ENCODE data around the gene SPINK1. TPM values are rescaled to one million over a fixed set of nuclear protein-coding genes. Genes with fewer than 3 reads are reported as not detected.
"Not testable (repeated sequence)": the region's sequence is repeated elsewhere in the genome, so short reads cannot be mapped to it uniquely, and the experiment has no call there.

The SPINK1 gene
- total and polyA plus RNA-seq, 5 donors from 2014 or later, result not detected

DNA sequence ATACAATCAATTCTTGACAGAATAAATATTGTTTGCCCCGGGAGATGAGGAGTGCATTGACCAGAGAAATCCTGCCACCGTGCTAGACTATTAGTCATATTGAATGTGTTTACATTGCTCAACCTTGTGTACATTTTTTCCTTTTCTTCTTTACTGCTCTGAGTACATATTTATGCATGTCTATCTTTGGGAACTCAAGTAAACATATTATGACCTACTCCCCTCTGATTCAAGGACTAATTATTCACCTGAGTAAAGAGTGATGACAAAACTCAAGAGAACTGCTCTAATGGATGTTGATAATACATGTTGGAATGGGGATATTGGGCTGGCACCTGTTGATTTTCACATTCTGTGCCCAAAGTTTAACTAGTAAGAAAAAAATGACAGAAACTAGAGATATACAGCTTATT, 3.9 kb upstream of the SPINK1 start:
- Mint-ChIP-seq H3K36me3 (no peaks in the 10 kb centered on the region), H3K27me3 (no peaks in the 10 kb centered on the region), H3K4me1 (no peaks in the 10 kb centered on the region), H3K27ac (no peak overlapping the region), H3K9me3 (peaks cover 0 to 5% (median 0%) of the 10 kb centered on the region in 7 donors), H3K4me3 (no peak overlapping the region)
- no peaks in the 10 kb centered on the region for H3K27me3 ChIP-seq (ENCODE audit: control insufficient read depth, insufficient read depth, low read length)
- ATAC-seq (ENCODE audit: low read depth in 2 of 2) (no peak), DNase-seq (no peak)
- no peaks in the 10 kb centered on the region for H3K36me3 ChIP-seq (ENCODE audit: control insufficient read depth, insufficient read depth, low read length)
- H3K27ac ChIP-seq (ENCODE audit: insufficient read depth, low read length, poor library complexity, severe bottlenecking), result no peak overlapping the region
- no peak overlapping the region for H3K4me3 ChIP-seq (ENCODE audit: low read depth, low read length)
- H3K9me3 ChIP-seq (ENCODE audit: control insufficient read depth in 2 of 2, low read length in 2 of 2), result no peaks in the 10 kb centered on the region
- no peaks in the 10 kb centered on the region for H3K4me1 ChIP-seq (ENCODE audit: control insufficient read depth, insufficient read depth, low read length, poor library complexity, severe bottlenecking)

DNA sequence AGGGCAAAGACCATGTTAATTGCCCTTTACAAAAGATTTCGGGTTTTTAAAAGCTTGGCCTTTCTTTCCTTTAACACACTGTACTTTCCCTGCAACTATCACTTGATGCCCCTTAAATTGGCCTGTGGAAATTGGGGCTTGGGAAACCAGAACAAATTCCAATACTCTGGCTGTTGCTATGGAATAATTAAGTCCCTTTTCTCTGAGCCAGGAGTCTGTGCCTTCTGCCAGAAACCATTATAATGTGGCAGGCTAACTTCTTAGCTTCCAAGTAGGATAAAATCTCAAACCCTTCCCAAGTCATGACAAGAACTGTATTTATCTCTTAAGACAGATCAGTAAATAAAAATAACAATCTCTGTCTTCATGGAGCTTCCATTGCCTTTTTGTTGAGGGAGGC, 1.1 kb upstream of the SPINK1 start:
- H3K27ac ChIP-seq (ENCODE audit: insufficient read depth, low read length, poor library complexity, severe bottlenecking), result no peak overlapping the region
- ATAC-seq (ENCODE audit: low read depth in 2 of 2) (no peak), DNase-seq (no peak)
- H3K36me3 Mint-ChIP-seq, result no peaks in the 10 kb centered on the region
- H3K27me3 Mint-ChIP-seq, result peaks cover 5% of the 10 kb centered on the region
- H3K4me3 Mint-ChIP-seq, result no peak overlapping the region
- no peaks in the 10 kb centered on the region for H3K36me3 ChIP-seq (ENCODE audit: control insufficient read depth, insufficient read depth, low read length)
- peaks cover 0 to 1% (median 0%) of the 10 kb centered on the region in 7 donors for H3K9me3 Mint-ChIP-seq
- H3K9me3 ChIP-seq (ENCODE audit: control insufficient read depth in 2 of 2, low read length in 2 of 2), result no peaks in the 10 kb centered on the region
- H3K27me3 ChIP-seq (ENCODE audit: control insufficient read depth, insufficient read depth, low read length), result peaks cover 2% of the 10 kb centered on the region
- no peaks in the 10 kb centered on the region for H3K4me1 Mint-ChIP-seq
- H3K27ac Mint-ChIP-seq, result no peak overlapping the region
- H3K4me1 ChIP-seq (ENCODE audit: control insufficient read depth, insufficient read depth, low read length, poor library complexity, severe bottlenecking), result no peaks in the 10 kb centered on the region
- no peak overlapping the region for H3K4me3 ChIP-seq (ENCODE audit: low read depth, low read length)

- H3K36me3 Mint-ChIP-seq, result no peaks in the 10 kb centered on the region
- ATAC-seq (ENCODE audit: low read depth in 2 of 2), result no peak
- no peaks in the 10 kb centered on the region for H3K9me3 ChIP-seq (ENCODE audit: control insufficient read depth in 2 of 2, low read length in 2 of 2)
Observed at GRCh38 chr5:147830035-147830434, 1.4 kb downstream of the SPINK1 start.

GRCh38 chr5:147827017-147827416, 4.5 kb downstream of the SPINK1 start:
- H3K4me3 Mint-ChIP-seq; H3K36me3 ChIP-seq (ENCODE audit: control insufficient read depth, insufficient read depth, low read length); H3K27me3 ChIP-seq (ENCODE audit: control insufficient read depth, insufficient read depth, low read length); H3K4me1 Mint-ChIP-seq; H3K36me3 Mint-ChIP-seq; H3K9me3 Mint-ChIP-seq; DNase-seq; H3K27me3 Mint-ChIP-seq; H3K4me1 ChIP-seq (ENCODE audit: control insufficient read depth, insufficient read depth, low read length, poor library complexity, severe bottlenecking); H3K9me3 ChIP-seq (ENCODE audit: control insufficient read depth in 2 of 2, low read length in 2 of 2); H3K27ac ChIP-seq (ENCODE audit: insufficient read depth, low read length, poor library complexity, severe bottlenecking); ATAC-seq (ENCODE audit: low read depth in 2 of 2); H3K4me3 ChIP-seq (ENCODE audit: low read depth, low read length): not testable (repeated sequence)
- H3K27ac Mint-ChIP-seq, result peak overlapping the region in 1 of 3 donors; percentile 10

More at GRCh38 chr5:147830035-147830434, 1.4 kb downstream of the SPINK1 start:
- H3K27ac ChIP-seq (ENCODE audit: insufficient read depth, low read length, poor library complexity, severe bottlenecking), result no peak overlapping the region
- no peak for DNase-seq
- no peaks in the 10 kb centered on the region for H3K36me3 ChIP-seq (ENCODE audit: control insufficient read depth, insufficient read depth, low read length)
- H3K4me1 ChIP-seq (ENCODE audit: control insufficient read depth, insufficient read depth, low read length, poor library complexity, severe bottlenecking), result no peaks in the 10 kb centered on the region
- Mint-ChIP-seq H3K9me3 (peaks cover 0 to 3% (median 0%) of the 10 kb centered on the region in 7 donors), H3K4me3 (no peak overlapping the region), H3K27ac (no peak overlapping the region), H3K4me1 (no peaks in the 10 kb centered on the region), H3K27me3 (peaks cover 5% of the 10 kb centered on the region)
- H3K4me3 ChIP-seq (ENCODE audit: low read depth, low read length), result no peak overlapping the region
- H3K27me3 ChIP-seq (ENCODE audit: control insufficient read depth, insufficient read depth, low read length), result peaks cover 2% of the 10 kb centered on the region

GRCh38 chr5:147826361-147826760, 5.1 kb downstream of the SPINK1 start:
- Mint-ChIP-seq H3K27ac (no peak overlapping the region), H3K4me1 (no peaks in the 10 kb centered on the region)

DNA sequence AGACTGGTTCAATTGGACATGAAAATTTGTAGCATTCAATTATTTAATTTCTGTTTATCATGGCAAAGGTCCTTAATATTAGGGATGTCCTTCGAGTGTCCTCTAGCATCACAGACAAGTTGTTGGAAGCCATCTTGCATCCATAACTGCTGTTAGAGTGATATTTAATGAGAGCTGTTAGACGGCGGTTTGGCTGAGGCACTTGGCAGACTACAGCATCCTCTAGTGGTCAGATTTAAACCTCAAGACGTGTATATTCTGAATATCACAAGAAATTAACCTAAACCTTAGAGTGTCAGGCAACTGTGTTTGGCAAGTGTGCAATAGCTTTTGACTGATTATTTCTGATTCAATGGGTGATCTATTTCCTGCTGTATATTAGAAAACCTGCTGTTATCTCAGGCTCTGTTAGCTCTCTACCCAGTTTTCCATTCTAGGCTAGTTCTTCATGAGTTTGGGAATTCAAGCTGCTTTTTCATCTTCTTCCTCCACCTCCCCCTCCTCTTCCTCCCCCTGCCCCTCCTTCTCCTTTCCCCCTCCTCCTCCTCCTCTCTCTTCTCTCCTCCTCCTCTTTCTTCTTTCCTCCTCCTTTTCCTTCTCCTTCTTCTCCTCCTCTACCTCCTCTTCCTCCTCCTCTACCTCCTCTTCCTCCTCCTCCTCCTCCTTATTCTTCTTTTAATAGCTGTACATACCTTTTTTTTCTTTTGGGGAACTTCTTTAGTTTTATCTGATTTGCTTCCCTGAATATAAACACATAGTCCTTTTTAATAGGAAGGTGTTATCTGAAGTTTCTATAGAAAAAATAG, 8.6 kb downstream of the SPINK1 start:
- peaks cover 0 to 3% (median 0%) of the 10 kb centered on the region in 7 donors for H3K9me3 Mint-ChIP-seq
- no peaks in the 10 kb centered on the region for H3K9me3 ChIP-seq (ENCODE audit: control insufficient read depth in 2 of 2, low read length in 2 of 2)
- H3K27ac ChIP-seq (ENCODE audit: insufficient read depth, low read length, poor library complexity, severe bottlenecking), result no peak overlapping the region
- ATAC-seq (ENCODE audit: low read depth in 2 of 2) (peak; percentile 53 to 72), DNase-seq (peak; percentile 2 to 59 (median 28))
- H3K36me3 Mint-ChIP-seq, result no peaks in the 10 kb centered on the region
- H3K4me3 Mint-ChIP-seq, result no peak overlapping the region
- H3K27ac Mint-ChIP-seq, result no peak overlapping the region
- H3K27me3 ChIP-seq (ENCODE audit: control insufficient read depth, insufficient read depth, low read length), result no peaks in the 10 kb centered on the region
- H3K4me1 Mint-ChIP-seq, result no peaks in the 10 kb centered on the region
- H3K4me3 ChIP-seq (ENCODE audit: low read depth, low read length), result no peak overlapping the region
- H3K36me3 ChIP-seq (ENCODE audit: control insufficient read depth, insufficient read depth, low read length), result no peaks in the 10 kb centered on the region
- no peaks in the 10 kb centered on the region for H3K27me3 Mint-ChIP-seq
- H3K4me1 ChIP-seq (ENCODE audit: control insufficient read depth, insufficient read depth, low read length, poor library complexity, severe bottlenecking), result no peaks in the 10 kb centered on the region

More at GRCh38 chr5:147826361-147826760, 5.1 kb downstream of the SPINK1 start:
- ATAC-seq (ENCODE audit: low read depth in 2 of 2) (no peak), DNase-seq (no peak)
- Histone ChIP-seq H3K9me3 (ENCODE audit: control insufficient read depth in 2 of 2, low read length in 2 of 2) (no peaks in the 10 kb centered on the region), H3K27ac (ENCODE audit: insufficient read depth, low read length, poor library complexity, severe bottlenecking) (no peak overlapping the region), H3K27me3 (ENCODE audit: control insufficient read depth, insufficient read depth, low read length) (peaks cover 2% of the 10 kb centered on the region), H3K4me1 (ENCODE audit: control insufficient read depth, insufficient read depth, low read length, poor library complexity, severe bottlenecking) (no peaks in the 10 kb centered on the region), H3K4me3 (ENCODE audit: low read depth, low read length) (no peak overlapping the region), H3K36me3 (ENCODE audit: control insufficient read depth, insufficient read depth, low read length) (no peaks in the 10 kb centered on the region)
- Mint-ChIP-seq H3K36me3 (no peaks in the 10 kb centered on the region), H3K27me3 (peaks cover 5% of the 10 kb centered on the region), H3K4me3 (no peak overlapping the region), H3K9me3 (peaks cover 0 to 3% (median 0%) of the 10 kb centered on the region in 7 donors)

DNA sequence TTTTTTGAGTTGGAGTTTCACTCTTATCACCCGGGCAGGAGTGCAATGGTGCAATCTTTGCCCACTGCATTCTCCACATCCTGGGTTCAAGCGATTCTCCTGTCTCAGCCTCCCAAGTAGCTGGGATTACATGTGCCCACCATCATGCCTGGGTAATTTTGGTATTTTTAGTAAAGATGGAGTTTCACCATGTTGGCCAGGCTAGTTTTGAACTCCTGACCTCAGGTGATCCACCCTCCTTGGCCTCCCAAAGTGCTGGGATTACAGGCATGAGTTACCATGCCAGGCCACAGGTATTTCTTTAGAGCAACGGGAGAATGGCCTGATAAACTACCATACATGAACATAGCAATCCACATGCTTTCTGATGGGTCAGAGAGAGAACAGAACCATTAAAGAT, 9.2 kb downstream of the SPINK1 start:
- not testable (repeated sequence) for H3K27ac Mint-ChIP-seq; H3K9me3 Mint-ChIP-seq; H3K4me3 ChIP-seq (ENCODE audit: low read depth, low read length); DNase-seq; H3K27ac ChIP-seq (ENCODE audit: insufficient read depth, low read length, poor library complexity, severe bottlenecking); H3K27me3 Mint-ChIP-seq; H3K27me3 ChIP-seq (ENCODE audit: control insufficient read depth, insufficient read depth, low read length); H3K36me3 ChIP-seq (ENCODE audit: control insufficient read depth, insufficient read depth, low read length); H3K4me1 ChIP-seq (ENCODE audit: control insufficient read depth, insufficient read depth, low read length, poor library complexity, severe bottlenecking); H3K9me3 ChIP-seq (ENCODE audit: control insufficient read depth in 2 of 2, low read length in 2 of 2); H3K36me3 Mint-ChIP-seq; H3K4me3 Mint-ChIP-seq; ATAC-seq (ENCODE audit: low read depth in 2 of 2); H3K4me1 Mint-ChIP-seq

DNA sequence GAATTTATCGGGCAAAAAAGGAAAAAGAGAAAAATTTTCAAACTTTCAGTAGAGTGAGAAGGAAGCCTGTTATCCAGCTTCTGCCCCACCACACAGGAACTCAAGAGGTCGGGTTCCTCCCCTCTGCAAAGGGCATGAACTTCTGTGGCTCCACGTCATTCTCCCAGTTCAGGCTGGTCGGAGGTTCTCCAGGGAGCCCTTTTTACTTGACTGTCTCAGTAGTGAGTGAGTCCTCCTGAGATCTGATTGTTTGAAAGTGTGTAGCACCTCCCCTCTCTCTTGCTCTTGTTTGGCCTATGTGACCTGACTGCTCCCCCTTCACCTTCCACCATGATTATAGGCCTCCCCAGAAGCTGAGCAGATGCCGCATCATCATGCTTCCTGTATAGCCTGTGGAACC, 9.7 kb downstream of the SPINK1 start:
- Mint-ChIP-seq H3K4me1 (no peaks in the 10 kb centered on the region), H3K36me3 (no peaks in the 10 kb centered on the region), H3K27me3 (no peaks in the 10 kb centered on the region), H3K27ac (peak overlapping the region in 1 of 3 donors; percentile 70), H3K4me3 (no peak overlapping the region), H3K9me3 (peaks cover 0 to 3% (median 0%) of the 10 kb centered on the region in 7 donors)
- no peaks in the 10 kb centered on the region for H3K36me3 ChIP-seq (ENCODE audit: control insufficient read depth, insufficient read depth, low read length)
- no peaks in the 10 kb centered on the region for H3K27me3 ChIP-seq (ENCODE audit: control insufficient read depth, insufficient read depth, low read length)
- H3K4me1 ChIP-seq (ENCODE audit: control insufficient read depth, insufficient read depth, low read length, poor library complexity, severe bottlenecking), result no peaks in the 10 kb centered on the region
- no peaks in the 10 kb centered on the region for H3K9me3 ChIP-seq (ENCODE audit: control insufficient read depth in 2 of 2, low read length in 2 of 2)
- no peak overlapping the region for H3K27ac ChIP-seq (ENCODE audit: insufficient read depth, low read length, poor library complexity, severe bottlenecking)
- ATAC-seq (ENCODE audit: low read depth in 2 of 2) (no peak), DNase-seq (no peak)
- H3K4me3 ChIP-seq (ENCODE audit: low read depth, low read length), result no peak overlapping the region
